Gastrocnemius medialis (tissue), 4 donors: ENCODE measurements around the gene TEX55. TPM values are rescaled to one million over a fixed set of nuclear protein-coding genes. Genes with fewer than 3 reads are reported as not detected.

Source experiments
- ATAC-seq, 2 donors: fragments of 150-250 bp; one replicate each; pipeline ENCODE4 v1.9.1; 2016
- DNase-seq, 2 donors: peaks; one replicate each; pipeline ENCODE4 v3.0.0-alpha.2; 2019
- H3K27ac ChIP-seq, 4 donors: fragments of 200-600 bp; sonication (generic); 1 replicate in 1 of 4; 2 replicates in 3 of 4; pipeline ENCODE4 v1.5.1; 2016 to 2018; ENCODE audit warnings: mild to moderate bottlenecking in 2 of 4, moderate library complexity in 1 of 4
- H3K27me3 ChIP-seq, 3 donors: fragments of 200-600 bp; sonication (generic) in 2 of 3; 1 replicate in 1 of 3; 2 replicates in 2 of 3; pipeline versions ENCODE4 v1.5.1 to v1.6.0; 2016 to 2019; ENCODE audit warnings: mild to moderate bottlenecking in 1 of 3, moderate library complexity in 1 of 3
- H3K36me3 ChIP-seq, 2 donors: fragments of 200-600 bp; sonication (generic) in 1 of 2; one replicate each; pipeline ENCODE4 v1.5.1; 2017 to 2018
- H3K4me1 ChIP-seq, 2 donors: fragments of 200-600 bp; sonication (generic) in 1 of 2; one replicate each; pipeline ENCODE4 v1.5.1; 2016 to 2017; ENCODE audit warnings: mild to moderate bottlenecking in 2 of 2
- H3K4me3 ChIP-seq, 4 donors: fragments of 200-600 bp; sonication (generic) in 3 of 4; 1 replicate in 1 of 4; 2 replicates in 3 of 4; pipeline ENCODE4 v1.5.1; 2016 to 2019; ENCODE audit warnings: mild to moderate bottlenecking in 2 of 4
- H3K9me3 ChIP-seq, 3 donors: fragments of 200-600 bp; sonication (generic) in 2 of 3; 1 replicate in 1 of 3; 2 replicates in 2 of 3; pipeline ENCODE4 v1.5.1; 2016 to 2019
- POLR2A ChIP-seq, 2 donors: fragments of 450-650 bp; IDR thresholded peaks; one replicate each; pipeline ENCODE4 v1.6.1; 2017; ENCODE audit warnings: antibody characterized with exemption in 2 of 2, mild to moderate bottlenecking in 2 of 2, moderate library complexity in 2 of 2
- in situ Hi-C, 4 donors: fragments of 200-750 bp; cut with MboI; loops; one replicate each; pipeline versions ENCODE4 v1.15.0 to v1.8.0; 2017; ENCODE audit warnings: low sequenced_read_pairs in 4 of 4
- intact Hi-C: fragments of 100-400 bp; cut with DNase I; formaldehyde crosslinking; loops from one replicate; pipeline ENCODE4 v1.15.1; 2023; ENCODE audit warnings: low total_unique reads
- total RNA-seq, 4 donors: library from RNA; depleted of rRNA; stranded (reverse); fragments of >200 nt; gene quantifications; one replicate each; pipeline versions ENCODE4 v1.1.0 to v1.2.3, GENCODE V29; 2016
- TF ChIP-seq, protein P1 (sequence below), 5 experiments: fragments of 450-650 bp in 3 of 5; fragments of 200-600 bp in 2 of 5; sonication (generic) in 2 of 5; IDR thresholded peaks in 4 of 5; conservative IDR thresholded peaks in 1 of 5; 1 replicate in 4 of 5; 2 replicates in 1 of 5; pipeline ENCODE4 v1.5.1; 2016 to 2019; ENCODE audit warnings: antibody characterized with exemption in 5 of 5, mild to moderate bottlenecking in 3 of 5, moderate library complexity in 3 of 5

TEX55 gene
- total RNA-seq, 4 donors from 2014 or later: not detected

DNA sequence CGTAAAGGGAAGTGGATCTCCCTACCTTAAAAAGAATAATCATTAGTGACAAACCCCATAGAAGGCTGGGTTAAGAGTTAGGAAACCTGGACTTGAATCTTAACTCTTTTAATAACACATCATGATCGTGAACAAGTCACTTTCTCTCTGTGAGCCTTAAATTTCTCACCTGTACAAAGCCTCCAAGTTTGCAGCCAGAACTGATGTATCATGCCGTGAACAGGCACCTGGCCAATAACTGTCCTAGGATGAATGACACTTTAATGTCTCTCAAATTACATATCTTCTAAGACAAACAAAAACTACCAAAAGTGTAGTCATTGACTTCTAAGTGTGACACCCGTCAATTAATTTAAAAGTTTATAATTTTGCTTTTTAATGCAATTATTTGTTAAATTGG, 31.4 kb downstream of the TEX55 start:
- no peaks in the 10 kb centered on the region for H3K36me3 ChIP-seq
- intact Hi-C loops (no loop called here), in situ Hi-C loops (no loop called here)
- no peak overlapping the region for H3K4me3 ChIP-seq
- no peaks in the 10 kb centered on the region for H3K27me3 ChIP-seq
- H3K27ac ChIP-seq: no peak overlapping the region
- H3K9me3 ChIP-seq: no peaks in the 10 kb centered on the region
- no peak for ATAC-seq
- DNase-seq: no peak
- no peaks in the 10 kb centered on the region for H3K4me1 ChIP-seq
- TF ChIP-seq POLR2A (IDR thresholded peaks at IDR 0.05): no peak
- TF ChIP-seq, protein P1, sequence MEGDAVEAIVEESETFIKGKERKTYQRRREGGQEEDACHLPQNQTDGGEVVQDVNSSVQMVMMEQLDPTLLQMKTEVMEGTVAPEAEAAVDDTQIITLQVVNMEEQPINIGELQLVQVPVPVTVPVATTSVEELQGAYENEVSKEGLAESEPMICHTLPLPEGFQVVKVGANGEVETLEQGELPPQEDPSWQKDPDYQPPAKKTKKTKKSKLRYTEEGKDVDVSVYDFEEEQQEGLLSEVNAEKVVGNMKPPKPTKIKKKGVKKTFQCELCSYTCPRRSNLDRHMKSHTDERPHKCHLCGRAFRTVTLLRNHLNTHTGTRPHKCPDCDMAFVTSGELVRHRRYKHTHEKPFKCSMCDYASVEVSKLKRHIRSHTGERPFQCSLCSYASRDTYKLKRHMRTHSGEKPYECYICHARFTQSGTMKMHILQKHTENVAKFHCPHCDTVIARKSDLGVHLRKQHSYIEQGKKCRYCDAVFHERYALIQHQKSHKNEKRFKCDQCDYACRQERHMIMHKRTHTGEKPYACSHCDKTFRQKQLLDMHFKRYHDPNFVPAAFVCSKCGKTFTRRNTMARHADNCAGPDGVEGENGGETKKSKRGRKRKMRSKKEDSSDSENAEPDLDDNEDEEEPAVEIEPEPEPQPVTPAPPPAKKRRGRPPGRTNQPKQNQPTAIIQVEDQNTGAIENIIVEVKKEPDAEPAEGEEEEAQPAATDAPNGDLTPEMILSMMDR (IDR thresholded peaks at IDR 0.05 in 4 of 5, conservative IDR thresholded peaks at IDR 0.05 in 1 of 5): no peak

GRCh38 chr3:119181765-119182164, 35.8 kb downstream of the TEX55 start:
- Histone ChIP-seq H3K36me3 (no peaks in the 10 kb centered on the region), H3K27ac (no peak overlapping the region), H3K9me3 (no peaks in the 10 kb centered on the region), H3K4me1 (no peaks in the 10 kb centered on the region), H3K4me3 (no peak overlapping the region), H3K27me3 (no peaks in the 10 kb centered on the region)
- TF ChIP-seq POLR2A (IDR thresholded peaks at IDR 0.05): no peak
- TF ChIP-seq, protein P1 (IDR thresholded peaks at IDR 0.05 in 4 of 5, conservative IDR thresholded peaks at IDR 0.05 in 1 of 5): no peak
- no peak for ATAC-seq
- in situ Hi-C loops: no loop called here
- intact Hi-C loops: no loop called here
- no peak for DNase-seq

DNA sequence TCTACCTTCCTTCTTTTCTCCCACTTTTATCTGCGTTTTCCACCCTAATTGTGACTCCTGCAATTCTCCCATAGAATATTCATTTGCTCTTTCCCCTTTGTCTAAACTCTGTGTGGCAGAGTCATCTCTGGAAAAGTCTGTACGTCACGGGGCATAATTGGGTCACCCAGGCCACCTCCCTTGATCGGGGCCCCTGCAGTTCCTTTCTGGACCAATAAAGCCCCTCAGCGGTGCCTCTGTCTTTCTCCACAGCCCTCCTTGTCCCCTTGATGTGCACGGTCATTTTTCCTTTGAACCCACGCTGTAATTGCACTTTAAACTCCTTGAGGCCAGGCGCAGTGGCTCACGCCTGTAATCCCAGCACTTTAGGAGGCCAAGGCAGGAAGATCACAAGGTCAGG, 38.1 kb downstream of the TEX55 start:
- no peaks in the 10 kb centered on the region for H3K27me3 ChIP-seq
- DNase-seq (no peak), ATAC-seq (no peak)
- intact Hi-C loops: no loop called here
- H3K27ac ChIP-seq: no peak overlapping the region
- TF ChIP-seq, protein P1 (IDR thresholded peaks at IDR 0.05 in 4 of 5, conservative IDR thresholded peaks at IDR 0.05 in 1 of 5): no peak
- no peak for TF ChIP-seq POLR2A (IDR thresholded peaks at IDR 0.05)
- H3K36me3 ChIP-seq: no peaks in the 10 kb centered on the region
- no peaks in the 10 kb centered on the region for H3K9me3 ChIP-seq
- no peaks in the 10 kb centered on the region for H3K4me1 ChIP-seq
- no peak overlapping the region for H3K4me3 ChIP-seq
- in situ Hi-C loops: no loop called here

GRCh38 chr3:119184796-119185570, 39.0 kb downstream of the TEX55 start:
- H3K9me3 ChIP-seq: no peaks in the 10 kb centered on the region
- no peak for DNase-seq
- intact Hi-C loops (no loop called here), in situ Hi-C loops (no loop called here)
- no peak overlapping the region for H3K27ac ChIP-seq
- H3K4me3 ChIP-seq: no peak overlapping the region
- no peak for ATAC-seq
- H3K4me1 ChIP-seq: no peaks in the 10 kb centered on the region
- no peaks in the 10 kb centered on the region for H3K27me3 ChIP-seq
- no peaks in the 10 kb centered on the region for H3K36me3 ChIP-seq
- no peak for TF ChIP-seq POLR2A (IDR thresholded peaks at IDR 0.05)
- TF ChIP-seq, protein P1 (IDR thresholded peaks at IDR 0.05 in 4 of 5, conservative IDR thresholded peaks at IDR 0.05 in 1 of 5): no peak

DNA sequence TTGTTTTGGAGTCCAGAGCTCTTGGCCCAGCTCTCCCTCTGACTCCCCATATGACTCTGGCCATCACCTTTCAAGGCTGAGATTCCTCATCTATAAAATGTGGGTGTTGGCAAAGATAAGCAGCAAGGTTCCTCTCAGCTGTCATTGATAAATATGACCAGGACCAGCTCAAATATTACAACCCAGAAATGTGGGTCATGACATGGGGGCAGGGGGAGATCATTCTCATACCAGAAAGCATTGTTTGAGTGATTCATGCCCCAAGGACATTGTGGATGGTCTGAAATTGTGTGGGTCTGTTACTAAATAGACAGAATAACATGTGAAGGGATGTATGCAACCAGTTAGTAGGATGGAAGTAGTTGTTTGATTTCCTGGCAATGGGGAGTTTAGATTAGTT, 41.3 kb downstream of the TEX55 start:
- intact Hi-C loops (no loop called here), in situ Hi-C loops (no loop called here)
- H3K4me3 ChIP-seq: no peak overlapping the region
- H3K4me1 ChIP-seq: no peaks in the 10 kb centered on the region
- ATAC-seq: no peak
- no peaks in the 10 kb centered on the region for H3K9me3 ChIP-seq
- H3K36me3 ChIP-seq: no peaks in the 10 kb centered on the region
- H3K27me3 ChIP-seq: no peaks in the 10 kb centered on the region
- DNase-seq: no peak
- TF ChIP-seq, protein P1 (IDR thresholded peaks at IDR 0.05 in 4 of 5, conservative IDR thresholded peaks at IDR 0.05 in 1 of 5): no peak
- no peak for TF ChIP-seq POLR2A (IDR thresholded peaks at IDR 0.05)
- H3K27ac ChIP-seq: no peak overlapping the region
